ENCODE data around the gene MAP4K1.

Gene MAP4K1

DNA sequence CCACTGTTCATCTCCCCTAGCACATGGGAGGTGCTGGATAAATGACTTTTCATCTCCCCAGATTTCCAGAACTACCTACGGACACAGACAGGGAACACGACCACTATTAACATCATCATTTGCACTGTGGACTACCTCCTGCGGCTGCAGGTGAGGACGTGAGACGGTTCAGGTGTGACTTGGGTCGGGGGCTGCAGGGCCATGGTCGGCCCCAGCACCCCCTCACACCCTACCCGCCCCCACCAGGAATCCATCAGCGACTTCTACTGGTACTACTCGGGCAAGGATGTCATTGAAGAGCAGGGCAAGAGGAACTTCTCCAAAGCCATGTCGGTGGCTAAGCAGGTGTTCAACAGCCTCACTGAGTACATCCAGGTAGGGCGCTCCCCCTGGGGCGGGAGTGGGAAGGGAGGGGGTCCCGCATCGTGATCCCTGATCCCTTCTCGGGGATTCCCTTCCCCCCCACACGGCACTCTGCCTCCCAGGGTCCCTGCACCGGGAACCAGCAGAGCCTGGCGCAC is 74.4 kb downstream of the MAP4K1 start:
- no peak for DNase-seq

DNA sequence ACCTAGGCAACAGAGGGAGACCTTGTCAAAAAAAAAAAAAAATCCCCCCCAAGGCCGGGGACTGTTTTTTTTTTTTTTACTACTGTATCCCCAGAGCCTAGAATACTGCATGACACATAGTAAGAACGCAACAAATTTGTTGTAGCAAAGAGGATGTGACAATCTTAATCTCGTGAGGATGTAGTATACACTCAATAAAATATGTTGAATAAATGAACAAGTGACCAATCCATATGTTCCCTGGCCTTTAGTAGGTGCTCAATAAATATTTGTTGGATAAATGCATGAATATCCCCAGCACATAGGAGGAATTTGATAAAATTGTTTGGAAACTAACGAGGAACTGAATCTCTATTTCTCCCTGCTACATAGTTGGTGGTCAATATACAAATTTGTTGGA is 75.7 kb downstream of the MAP4K1 start:
- DNase-seq = no peak

DNA sequence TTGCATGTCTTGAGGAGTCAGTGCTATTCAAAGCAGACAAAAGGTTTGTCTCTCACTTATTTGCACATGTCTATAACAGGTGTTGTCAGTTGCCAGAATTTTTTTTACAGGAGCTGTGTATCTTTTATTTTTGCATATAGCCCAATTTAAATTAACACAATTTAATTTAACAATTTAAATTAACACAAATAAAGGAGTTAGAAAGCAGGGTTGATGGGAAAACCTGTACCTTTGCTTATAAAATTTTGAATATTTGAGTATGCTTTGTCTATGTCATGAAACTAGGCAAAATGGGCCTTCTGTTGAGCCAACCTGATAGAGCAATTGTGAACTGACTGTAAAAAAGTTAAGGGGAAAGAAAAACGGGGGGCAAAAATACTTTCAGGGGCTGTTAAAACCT is 78.0 kb downstream of the MAP4K1 start:
- DNase-seq = no peak

DNA sequence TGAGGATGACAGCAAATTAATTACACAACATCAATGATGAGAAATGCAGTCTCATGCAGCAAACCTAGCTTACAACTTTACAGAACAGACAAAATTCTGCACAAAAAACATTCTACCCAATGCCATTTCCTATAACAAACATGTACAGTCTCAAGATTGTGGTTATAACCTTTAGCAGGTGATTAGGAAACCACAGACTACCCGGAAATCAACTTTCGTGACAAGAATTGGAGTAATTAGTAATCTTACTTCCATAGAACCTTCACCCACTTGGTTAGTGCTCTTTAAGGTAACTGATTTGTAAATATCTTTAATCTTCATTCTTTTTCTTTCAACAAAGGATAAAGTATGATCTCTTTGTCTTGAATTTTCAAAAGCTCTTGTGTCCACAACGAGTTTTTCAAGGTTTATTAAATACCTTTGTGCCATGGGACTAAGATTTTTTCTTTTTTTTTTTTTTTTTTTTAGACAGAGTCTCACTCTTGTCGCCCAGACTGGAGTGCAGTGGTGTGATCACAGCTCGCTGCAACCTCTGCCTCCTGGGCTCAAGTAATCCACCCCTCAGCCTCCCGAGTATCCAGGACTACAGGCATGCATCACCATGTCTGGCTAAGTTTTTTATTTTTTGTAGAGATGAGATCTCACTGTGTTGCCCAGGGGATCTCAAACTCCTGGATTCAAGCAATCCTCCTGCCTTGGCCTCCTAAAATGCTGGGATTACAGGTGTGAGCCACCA is 78.8 kb downstream of the MAP4K1 start:
- no peak for DNase-seq

DNA sequence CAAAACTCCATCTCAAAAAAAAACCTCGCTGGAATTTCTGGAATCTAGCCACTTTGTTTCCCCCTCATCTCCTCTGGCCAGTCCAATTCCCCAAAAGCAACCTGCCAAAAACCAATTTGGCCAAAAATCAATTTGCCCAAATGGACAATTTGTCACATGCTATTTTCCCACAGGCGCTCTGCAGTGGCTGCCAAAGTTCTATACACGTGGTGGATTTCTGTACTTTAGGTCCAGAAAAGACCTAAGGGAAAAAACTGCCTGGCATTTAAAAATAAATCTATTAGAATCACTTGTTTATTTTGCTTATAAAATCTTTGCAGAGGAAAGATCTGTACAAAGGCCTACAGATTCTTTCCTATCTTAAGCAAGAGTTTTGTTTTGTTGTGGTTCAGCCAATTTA is 79.4 kb downstream of the MAP4K1 start:
- no peak for DNase-seq

Measured in SHP77 treated with DMSO at 0.1 percent for 48 hours (cell line).